HG03558 (cell line): Measurements from ENCODE around the gene YWHAB.

Source experiments
- ATAC-seq: cut with Tn5 transposase; IDR thresholded peaks from one replicate; pipeline ENCODE4 v1.9.1; 2021; ENCODE audit warnings: moderate number of reproducible peaks; ENCODE audit not compliant: unreplicated experiment; ENCODE audit errors: extremely low read depth

The YWHAB gene

GRCh38 chr20:44910690-44911262 is 25.3 kb downstream of the YWHAB start:
- no peak for ATAC-seq

GRCh38 chr20:44911264-44911921 is 25.9 kb downstream of the YWHAB start:
- ATAC-seq = no peak

- ATAC-seq = no peak
Observed at GRCh38 chr20:44912189-44912588, 26.7 kb downstream of the YWHAB start.

- no peak for ATAC-seq
Observed at GRCh38 chr20:44914924-44915323, 29.4 kb downstream of the YWHAB start.

GRCh38 chr20:44916586-44916985 is 31.1 kb downstream of the YWHAB start:
- no peak for ATAC-seq

- no peak for ATAC-seq
Observed at GRCh38 chr20:44917399-44917798, 31.9 kb downstream of the YWHAB start.

- ATAC-seq = no peak
Observed at GRCh38 chr20:44918342-44918741, 32.8 kb downstream of the YWHAB start.

GRCh38 chr20:44918761-44919160 is 33.3 kb downstream of the YWHAB start:
- ATAC-seq = no peak

GRCh38 chr20:44921447-44921846 is 35.9 kb downstream of the YWHAB start:
- ATAC-seq = no peak

- no peak for ATAC-seq
Observed at GRCh38 chr20:44924541-44924940, 39.0 kb downstream of the YWHAB start.

GRCh38 chr20:44928595-44928994 is 43.1 kb downstream of the YWHAB start:
- ATAC-seq = no peak

- no peak for ATAC-seq
Observed at GRCh38 chr20:44930517-44931168, 45.1 kb downstream of the YWHAB start.

- no peak for ATAC-seq
Observed at GRCh38 chr20:44931911-44932310, 46.4 kb downstream of the YWHAB start.

- no peak for ATAC-seq
Observed at GRCh38 chr20:44932916-44933315, 47.4 kb downstream of the YWHAB start.

GRCh38 chr20:44936510-44936909 is 51.0 kb downstream of the YWHAB start:
- ATAC-seq = no peak

GRCh38 chr20:44938637-44939036 is 53.1 kb downstream of the YWHAB start:
- ATAC-seq = no peak

- no peak for ATAC-seq
Observed at GRCh38 chr20:44941120-44941691, 55.7 kb downstream of the YWHAB start.

GRCh38 chr20:44942264-44942973 is 56.9 kb downstream of the YWHAB start:
- ATAC-seq = no peak

- no peak for ATAC-seq
Observed at GRCh38 chr20:44943828-44944227, 58.3 kb downstream of the YWHAB start.

- ATAC-seq = no peak
Observed at GRCh38 chr20:44945261-44945660, 59.8 kb downstream of the YWHAB start.
